GM21381 (cell line): ENCODE results near the gene SLC8B1.

Experiments used
- ATAC-seq: cut with Tn5 transposase; IDR thresholded peaks from one replicate; pipeline ENCODE4 v1.9.1; 2021; ENCODE audit warnings: mild to moderate bottlenecking, moderate library complexity; ENCODE audit not compliant: unreplicated experiment

Gene SLC8B1

DNA sequence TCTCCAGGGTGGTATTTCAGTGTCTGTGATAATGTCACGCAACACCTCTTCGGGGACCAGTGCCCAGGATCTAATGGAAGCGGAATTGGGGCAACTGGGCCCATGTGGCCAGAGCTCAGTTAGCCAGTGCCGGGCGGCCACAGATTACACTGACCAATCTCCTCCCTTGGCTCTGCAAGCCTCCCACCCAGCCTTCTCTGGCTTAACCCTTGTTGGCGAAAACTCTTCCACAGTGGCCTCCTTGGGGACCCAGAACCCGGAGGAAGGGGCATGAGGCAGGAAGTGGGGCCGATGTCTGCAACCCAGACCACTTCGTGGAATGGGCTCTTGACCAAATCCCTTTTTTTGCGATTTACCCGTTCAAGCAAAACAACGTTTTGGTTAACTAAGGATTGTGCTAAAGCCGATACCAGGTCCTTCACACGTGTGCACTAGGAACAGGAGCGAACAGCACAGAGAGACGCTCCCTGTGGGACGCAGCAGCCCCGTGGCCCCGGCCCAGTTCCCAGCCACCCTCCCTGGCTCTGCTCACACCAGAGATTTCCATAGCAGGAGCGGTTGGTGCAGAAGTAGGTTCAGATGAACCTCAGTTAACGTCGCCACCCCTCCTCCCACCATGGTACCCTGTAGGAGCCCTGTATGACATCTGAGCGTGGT lies 38.2 kb downstream of the SLC8B1 start:
- ATAC-seq: no peak

DNA sequence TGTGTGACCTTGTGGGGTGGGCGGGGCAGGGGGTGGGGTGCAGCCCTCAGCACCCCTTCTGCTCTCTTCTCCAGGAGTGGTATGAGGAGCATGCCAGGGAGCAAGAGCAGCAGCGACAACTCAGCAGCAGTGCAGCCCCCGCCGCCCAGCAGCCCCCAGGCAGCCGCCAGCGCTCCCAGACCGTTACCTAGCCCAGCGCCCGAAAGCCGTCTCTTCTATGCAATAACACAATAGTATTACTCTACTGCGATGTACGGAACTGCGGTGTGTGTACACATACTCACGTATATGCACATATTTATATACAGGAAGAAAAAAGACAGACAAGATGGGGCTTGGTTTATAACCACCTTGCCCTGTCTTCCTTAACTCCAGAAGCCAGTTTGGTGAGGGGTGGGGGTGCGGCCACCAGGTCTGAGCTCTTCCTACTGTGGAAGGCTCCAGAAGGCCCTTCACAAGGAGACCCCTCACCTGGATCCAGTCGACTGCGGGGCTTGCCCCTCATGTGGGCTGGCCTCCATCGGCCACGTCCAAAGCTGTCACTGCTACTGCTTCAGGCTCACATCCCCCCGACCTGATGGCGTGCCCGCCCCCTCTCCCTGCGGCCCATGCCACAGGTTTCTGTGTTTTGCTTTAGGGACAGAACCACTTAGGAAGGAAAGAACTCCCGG lies 38.9 kb downstream of the SLC8B1 start:
- ATAC-seq: no peak

DNA sequence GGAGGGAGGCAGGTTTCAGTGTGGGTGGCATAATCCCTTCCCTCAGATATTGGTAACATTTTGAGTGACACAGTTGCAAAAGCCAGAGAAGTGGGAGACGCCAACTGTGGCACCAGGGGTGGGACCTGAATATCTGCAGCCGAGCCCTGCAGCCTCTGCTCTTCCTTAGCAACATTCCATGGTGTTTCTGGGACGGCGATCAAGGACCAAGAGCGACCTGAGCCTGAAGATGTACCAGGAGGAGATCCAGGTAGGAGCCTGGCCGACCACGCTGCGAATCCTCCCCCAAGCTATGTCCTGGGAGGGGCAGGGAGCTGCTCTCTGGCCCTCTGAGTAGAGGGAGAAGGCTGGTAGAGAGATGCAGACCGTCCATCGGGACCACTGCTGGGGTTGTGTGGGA lies 41.8 kb downstream of the SLC8B1 start:
- no peak for ATAC-seq

DNA sequence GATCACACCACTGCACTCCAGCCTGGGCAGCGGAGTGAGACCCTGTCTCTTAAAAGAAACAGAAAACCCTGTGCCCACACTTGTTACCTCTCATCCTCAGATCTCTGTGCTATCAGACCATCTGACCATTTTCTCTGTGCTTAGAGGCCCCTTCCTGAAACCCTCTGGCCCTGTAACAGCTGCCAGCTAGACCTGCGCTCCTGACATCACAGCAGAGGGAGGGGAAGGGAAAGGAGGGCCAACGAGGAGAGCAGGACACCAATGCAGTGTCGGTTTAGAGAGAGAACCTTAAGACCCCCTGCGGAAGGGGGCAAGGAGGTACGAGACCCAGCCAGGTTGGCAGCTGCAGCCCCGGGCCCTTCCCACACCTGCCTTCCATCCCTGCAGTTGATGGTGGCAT lies 42.4 kb downstream of the SLC8B1 start:
- ATAC-seq: no peak

DNA sequence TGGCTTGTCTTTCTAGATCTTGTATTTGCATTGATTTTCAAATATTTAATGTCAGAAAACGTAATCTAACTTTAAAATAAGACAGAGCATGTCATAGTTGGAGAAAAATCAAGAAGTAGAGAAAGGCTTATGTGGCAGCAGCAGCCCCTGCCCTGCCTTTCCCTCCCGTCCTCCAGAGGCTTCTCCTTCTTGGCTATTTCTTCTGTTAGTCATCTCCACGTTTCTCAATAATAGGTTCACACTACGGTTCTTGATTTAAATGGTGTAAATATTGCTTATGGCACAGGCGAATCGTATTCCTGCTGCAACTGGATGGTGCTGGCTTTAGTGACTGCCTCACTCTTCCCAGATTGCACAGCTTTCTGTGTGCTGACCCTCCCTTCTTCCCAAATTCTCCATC lies 42.8 kb downstream of the SLC8B1 start:
- no peak for ATAC-seq

DNA sequence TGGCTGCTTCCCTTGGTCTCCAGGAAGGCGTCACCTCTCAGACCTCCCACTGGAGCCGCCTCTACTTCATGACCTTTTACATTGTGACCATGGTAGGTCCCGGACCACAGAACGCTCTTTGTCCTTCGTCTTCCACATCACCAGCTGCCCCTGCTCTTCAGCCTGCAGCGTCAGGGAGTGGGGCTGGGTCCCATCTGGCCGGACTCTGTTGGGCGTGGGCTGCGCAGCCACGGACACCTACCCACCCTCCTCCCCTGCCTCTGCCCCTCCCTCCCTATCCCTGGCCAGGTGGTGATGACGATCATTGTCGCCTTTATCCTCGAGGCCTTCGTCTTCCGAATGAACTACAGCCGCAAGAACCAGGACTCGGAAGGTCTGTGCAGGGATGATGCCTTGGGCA lies 43.3 kb downstream of the SLC8B1 start:
- ATAC-seq: no peak

DNA sequence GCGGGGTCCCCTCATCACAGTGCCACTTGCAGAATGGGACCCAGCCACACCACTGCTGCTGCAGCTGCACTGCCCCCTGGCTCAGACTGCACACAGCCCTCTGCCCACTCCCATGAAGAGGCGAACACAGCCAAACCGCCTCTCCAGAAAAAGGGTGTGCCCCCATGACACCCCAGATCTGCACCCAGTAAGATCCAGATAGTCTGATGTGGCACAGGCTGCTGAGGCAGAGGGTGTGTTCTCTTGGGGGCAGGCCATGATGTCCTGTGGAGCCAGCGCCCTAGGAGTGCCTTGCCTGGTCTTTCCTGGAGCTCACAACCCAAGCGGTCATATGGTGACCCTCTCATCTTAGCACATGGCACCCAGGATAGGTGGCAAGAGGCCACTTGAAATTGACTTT lies 44.4 kb downstream of the SLC8B1 start:
- ATAC-seq: no peak

DNA sequence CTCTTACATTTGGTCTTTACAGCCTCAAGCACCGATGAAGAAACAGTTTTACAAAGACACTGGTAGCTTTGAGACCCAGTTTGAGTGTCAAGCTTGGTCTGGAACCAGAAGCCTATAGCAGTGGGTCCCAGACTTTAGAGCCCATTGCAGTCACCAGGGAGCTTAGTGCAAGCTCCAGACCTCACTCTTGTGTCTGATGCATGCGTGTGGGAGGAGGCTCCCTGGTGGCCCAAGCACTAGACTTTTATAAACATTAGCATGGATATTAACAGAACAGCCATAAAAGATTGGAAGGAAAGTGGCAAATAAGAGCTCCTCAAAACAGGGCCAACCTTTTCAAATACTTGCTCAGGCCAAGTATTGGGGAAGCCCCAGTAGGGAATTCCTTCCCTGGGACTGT lies 45.5 kb downstream of the SLC8B1 start:
- ATAC-seq: no peak

DNA sequence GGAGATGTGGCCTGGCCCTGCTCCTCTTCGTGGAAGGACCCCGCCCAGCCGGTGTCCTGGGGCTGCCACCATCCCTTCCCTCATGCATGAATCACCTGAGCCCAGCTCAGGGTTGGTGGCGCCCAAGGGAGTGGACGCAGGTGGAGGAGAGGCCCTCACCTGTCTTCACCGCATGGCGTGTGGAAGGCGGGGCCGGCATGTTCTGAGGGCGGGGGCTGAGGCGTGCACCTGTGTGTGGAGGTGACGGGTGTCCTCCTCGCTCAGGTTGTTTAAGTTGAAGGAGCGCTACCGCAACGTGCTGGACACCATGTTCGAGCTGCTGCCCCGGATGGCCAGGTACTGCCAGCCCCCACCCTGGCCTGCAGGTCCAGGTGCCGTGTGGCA lies 47.0 kb downstream of the SLC8B1 start:
- no peak for ATAC-seq

DNA sequence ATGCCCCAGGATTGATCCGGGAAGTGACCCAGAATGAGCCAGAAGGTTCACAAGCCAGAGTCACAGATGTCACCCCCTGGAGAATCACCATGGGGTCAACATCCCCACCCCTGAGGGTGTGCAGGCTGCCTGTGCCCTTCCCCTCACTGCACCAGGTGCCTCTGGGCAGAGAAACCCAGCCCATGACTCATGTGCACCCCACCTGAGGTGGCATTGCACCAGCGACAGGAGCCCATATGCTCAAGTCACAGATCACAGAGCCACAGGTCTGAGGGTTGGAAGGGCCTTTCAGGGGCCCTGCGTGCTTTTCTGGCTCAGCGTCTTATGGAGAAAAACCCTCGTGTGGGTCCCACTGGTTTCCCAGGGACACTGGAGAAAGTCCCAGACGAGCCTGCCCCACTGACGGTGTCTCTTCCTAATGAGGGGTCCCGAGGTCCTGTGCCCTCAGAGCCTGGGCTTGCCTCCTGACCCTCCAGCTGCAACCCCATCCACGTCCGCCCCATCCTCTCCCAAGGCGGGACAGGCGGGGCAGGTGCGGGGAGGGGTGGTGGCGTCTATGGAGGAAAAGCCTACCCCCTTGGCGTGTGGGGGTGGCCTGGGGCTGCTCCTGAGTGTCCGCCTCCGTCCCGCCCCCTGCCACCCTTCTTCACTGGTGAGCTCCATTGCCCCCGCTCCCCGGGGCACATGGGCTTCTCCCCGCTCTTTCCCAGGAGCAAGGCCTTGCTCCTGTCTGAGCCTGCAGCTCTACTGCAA lies 47.6 kb downstream of the SLC8B1 start:
- ATAC-seq: no peak

DNA sequence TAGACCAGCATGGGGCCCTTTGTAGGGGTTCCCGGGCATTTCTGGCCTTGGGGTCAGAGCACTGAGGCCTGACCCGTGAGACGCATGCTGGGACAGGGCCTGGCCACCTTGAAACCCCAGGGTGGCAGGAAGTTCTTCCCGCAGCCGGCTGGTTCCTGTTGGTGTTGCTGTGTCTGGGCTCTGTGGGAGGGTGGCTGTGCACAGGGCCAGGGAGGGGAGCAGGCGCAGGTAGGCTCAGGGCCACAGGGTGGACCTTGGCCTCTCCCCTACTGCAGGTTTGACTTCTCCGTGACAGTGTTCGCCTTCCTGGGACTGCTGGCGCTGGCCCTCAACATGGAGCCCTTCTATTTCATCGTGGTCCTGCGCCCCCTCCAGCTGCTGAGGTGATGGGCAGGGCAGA lies 48.2 kb downstream of the SLC8B1 start:
- no peak for ATAC-seq

DNA sequence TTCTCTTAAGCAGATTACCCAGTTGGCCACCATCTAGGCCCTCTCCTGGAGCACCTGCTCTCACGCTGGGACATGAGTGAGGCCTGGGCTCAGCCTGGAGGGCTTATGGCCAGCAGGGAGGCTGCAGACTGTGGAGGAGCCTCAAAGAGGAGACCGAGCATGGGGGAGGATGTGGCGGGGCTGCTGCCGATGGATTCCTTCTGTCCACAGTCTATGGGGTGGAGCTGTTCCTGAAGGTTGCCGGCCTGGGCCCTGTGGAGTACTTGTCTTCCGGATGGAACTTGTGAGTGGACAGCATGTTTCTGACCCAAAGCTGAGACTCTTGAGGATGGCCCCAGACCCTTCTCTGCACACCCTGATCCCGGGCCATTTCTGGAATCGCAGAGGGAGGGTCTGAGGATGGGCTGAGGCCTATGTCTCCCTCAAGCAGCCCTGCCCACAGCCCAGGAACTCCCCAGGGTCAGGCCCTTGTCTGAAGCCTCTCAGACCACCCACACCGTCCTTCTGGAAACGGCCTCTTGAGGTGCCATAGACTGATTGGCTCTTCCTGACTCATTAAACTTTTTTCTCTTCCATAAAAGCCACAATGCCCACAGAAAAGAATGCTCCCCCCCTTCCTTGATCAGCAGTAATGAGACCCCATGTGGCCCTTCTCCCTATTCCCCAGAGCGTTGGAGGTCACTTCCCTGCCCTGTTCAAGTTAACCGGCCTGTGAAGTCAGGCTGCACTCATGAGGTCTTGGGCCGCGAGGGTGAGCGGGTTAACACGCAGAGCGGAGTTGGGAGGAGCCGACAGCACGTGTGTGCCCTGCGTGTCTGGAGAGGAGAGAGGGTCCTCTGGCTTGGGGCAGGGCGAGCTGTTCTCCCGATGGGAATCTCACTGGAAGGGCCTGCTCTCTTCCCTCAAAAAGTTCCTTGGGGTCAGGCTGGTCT lies 49.0 kb downstream of the SLC8B1 start:
- ATAC-seq: no peak

DNA sequence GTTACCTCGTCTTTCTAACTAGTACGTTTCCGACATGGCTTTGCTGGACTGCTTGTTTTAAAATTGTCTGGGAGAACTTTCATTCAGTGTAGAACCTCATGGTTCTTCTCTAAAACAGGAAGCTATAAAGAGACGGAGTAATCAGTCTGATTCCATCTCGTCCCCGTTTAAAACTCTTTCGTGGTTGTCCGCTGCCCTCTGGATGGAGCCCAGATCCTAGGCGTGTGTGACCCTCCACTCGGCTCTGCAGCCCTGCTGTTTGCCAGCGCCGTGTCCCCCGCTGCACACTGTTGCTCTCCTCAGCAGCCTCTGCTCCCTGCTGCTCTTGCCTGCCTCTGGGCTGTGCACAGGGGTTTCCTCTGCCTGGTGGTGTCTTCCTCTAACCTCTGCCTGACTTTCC lies 50.2 kb downstream of the SLC8B1 start:
- ATAC-seq: no peak

DNA sequence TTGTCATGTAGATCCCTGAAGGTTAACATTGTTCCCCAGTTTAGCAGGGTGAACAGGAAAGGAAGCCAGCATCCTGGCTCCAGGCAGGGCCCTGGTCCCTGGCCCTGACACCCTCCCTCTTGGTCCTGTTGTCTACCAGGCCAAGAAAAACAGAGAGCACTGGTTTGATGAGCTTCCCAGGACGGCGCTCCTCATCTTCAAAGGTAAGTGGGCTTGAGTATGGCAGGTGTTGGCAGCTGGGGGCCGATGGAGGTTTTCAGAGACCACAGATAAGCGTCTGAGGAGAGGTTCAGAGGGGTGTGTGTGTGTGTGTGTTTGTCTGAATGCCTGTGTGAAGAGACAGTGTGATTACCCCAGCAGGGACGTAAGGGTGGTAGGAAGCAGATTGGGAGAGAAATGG lies 56.3 kb downstream of the SLC8B1 start:
- no peak for ATAC-seq

DNA sequence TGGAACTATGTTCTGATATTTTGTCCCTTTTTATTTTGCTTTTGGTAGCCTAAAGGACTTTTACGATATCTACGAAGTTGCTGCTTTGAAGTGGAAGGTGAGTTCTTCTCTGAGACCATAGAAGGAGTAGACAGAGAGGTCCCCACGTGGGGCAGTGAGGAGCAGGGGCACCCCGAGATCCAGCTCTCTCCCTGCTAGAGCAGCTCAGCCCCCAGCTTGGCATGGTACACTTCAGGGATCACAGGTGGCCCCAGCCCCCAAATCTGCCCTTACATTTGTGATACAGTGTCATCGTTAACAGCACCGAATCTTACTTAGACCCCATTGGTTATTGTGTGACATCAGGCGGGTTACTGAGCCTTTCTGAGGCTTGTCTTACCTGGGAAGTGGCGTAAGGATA lies 56.8 kb downstream of the SLC8B1 start:
- ATAC-seq: no peak

DNA sequence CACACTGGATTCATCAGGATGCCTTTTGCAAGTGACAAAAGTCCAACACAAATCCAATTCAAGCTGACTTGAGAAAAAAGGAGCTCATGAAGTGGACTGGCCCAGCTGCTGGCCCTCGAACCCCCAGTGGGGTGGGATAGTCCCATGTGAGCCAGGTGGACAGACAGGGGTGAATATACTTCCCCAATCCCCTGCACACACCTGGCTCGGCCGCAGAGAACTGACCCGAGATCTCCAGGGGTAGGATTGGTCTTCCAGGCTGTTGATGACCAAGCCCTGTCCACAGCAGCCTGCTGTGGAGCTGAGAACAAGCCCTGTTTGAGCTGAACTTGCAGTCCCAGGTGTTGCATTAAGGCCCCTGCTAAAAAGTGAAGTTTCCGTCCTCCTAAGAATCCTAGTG lies 57.4 kb downstream of the SLC8B1 start:
- ATAC-seq: no peak

DNA sequence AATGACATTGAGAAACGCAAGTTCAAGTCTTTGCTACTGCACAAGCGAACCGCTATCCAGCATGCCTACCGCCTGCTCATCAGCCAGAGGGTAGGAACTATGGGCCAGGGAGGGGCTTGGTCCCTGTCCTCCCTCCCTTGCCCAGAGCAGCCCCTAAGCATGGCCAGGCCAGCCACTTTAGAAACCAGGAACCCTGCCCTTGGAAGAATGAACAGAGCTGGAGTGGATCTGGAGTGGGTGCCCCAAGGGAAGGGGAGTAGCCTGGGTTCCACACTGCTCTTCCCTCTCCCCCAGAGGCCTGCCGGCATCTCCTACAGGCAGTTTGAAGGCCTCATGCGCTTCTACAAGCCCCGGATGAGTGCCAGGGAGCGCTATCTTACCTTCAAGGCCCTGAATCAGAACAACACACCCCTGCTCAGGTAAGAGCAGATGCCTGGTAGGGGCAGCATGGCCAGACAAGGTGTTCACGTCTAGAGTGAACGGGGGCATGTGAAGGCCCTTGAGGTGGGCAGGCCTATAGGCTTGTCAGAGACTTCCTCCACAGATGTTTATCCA lies 57.9 kb downstream of the SLC8B1 start:
- no peak for ATAC-seq

DNA sequence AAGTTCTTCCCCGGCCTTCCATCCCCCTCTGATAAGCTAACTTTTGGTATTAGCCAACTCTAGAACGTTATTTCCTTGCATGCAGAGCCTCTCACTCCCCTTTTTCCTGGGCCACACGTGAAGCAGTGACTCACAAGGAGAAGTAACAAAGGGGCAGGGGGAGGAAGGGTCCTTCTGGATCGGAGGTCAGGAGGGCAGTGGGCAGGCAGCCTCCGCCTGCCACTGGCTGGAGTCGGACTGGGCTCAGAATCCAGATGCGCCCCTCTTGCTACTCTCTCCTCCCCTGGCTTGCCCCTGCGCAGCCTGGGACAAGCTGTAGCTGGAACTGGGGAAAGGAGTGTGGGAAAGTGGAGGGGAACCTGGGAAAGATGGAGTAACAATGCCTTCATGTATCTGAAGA lies 58.6 kb downstream of the SLC8B1 start:
- no peak for ATAC-seq

DNA sequence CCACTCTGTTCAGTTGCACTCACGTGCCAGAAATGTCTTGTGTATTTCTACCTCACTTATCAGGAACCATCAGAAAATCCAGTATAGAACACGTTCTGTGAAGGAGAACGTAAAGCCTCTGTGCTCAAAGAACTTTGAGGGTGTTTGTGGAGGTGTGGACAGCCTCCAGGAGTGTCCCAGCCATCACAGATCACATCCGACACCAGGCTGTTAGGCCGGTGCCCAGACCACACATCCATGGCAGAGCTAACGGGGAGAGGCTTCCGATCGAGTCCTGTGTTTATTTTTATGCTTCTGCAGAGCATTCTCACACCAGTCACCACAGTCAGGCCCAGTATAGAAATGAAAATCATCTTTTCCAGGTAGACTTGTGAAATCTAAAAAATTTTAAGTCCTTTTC lies 60.1 kb downstream of the SLC8B1 start:
- ATAC-seq: no peak

DNA sequence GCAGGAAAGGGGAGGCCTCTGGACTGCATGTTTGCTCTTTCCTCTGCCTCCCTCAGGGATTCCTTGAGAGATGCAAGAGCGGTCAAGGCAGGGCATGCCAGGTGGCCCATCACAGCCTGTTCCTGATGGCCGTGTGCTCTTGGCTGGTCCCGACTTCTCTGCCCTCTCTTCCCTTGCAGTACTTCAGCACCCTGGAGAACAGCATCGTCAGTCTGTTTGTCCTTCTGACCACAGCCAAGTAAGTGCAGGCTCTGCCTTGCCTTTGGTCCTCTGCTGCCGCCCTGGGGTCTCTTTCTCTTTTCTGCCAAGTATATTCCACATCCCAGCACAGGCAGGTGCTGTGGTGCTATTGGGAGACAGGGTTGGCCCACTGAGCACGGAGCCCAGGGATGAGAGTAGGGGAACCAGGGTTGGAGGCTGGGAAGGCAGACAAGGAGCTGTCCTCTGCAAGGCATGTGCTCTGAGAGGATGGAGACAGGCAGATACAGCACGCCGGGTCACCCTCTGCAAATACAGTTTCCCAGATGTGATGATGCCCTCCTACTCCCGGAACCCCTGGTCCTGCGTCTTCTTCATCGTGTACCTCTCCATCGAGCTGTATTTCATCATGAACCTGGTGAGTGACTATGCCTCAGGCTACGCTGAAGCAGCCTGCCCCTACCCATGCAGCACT lies 61.7 kb downstream of the SLC8B1 start:
- ATAC-seq: no peak
